Measurements from ENCODE around the gene DLGAP1. TPM values are rescaled to one million over a fixed set of nuclear protein-coding genes. Genes with fewer than 3 reads are reported as not detected.

Gene DLGAP1
- total RNA-seq, 1 donor from 2014 or later = 0.63 TPM

- no peak for DNase-seq (ENCODE audit: low read depth)
- H3K4me3 ChIP-seq (ENCODE audit: low read depth, low read length) = no peak overlapping the region
- TF ChIP-seq CTCF (conservative IDR thresholded peaks at IDR 0.05; ENCODE audit: low read depth, low read length) = no peak
Observed at GRCh38 chr18:3529601-3530000, 925.5 kb downstream of the DLGAP1 start.

- no peak overlapping the region for H3K4me3 ChIP-seq (ENCODE audit: low read depth, low read length)
- no peak for DNase-seq (ENCODE audit: low read depth)
- no peak for TF ChIP-seq CTCF (conservative IDR thresholded peaks at IDR 0.05; ENCODE audit: low read depth, low read length)
Observed at GRCh38 chr18:3529077-3529476, 926.0 kb downstream of the DLGAP1 start.

GRCh38 chr18:3528231-3528630 is 926.9 kb downstream of the DLGAP1 start:
- no peak for DNase-seq (ENCODE audit: low read depth)
- no peak for TF ChIP-seq CTCF (conservative IDR thresholded peaks at IDR 0.05; ENCODE audit: low read depth, low read length)
- no peak overlapping the region for H3K4me3 ChIP-seq (ENCODE audit: low read depth, low read length)

- no peak for DNase-seq (ENCODE audit: low read depth)
- no peak overlapping the region for H3K4me3 ChIP-seq (ENCODE audit: low read depth, low read length)
- no peak for TF ChIP-seq CTCF (conservative IDR thresholded peaks at IDR 0.05; ENCODE audit: low read depth, low read length)
Observed at GRCh38 chr18:3526421-3527354, 928.4 kb downstream of the DLGAP1 start.

GRCh38 chr18:3525870-3526420 is 929.2 kb downstream of the DLGAP1 start:
- TF ChIP-seq CTCF (conservative IDR thresholded peaks at IDR 0.05; ENCODE audit: low read depth, low read length) = no peak
- no peak overlapping the region for H3K4me3 ChIP-seq (ENCODE audit: low read depth, low read length)
- DNase-seq (ENCODE audit: low read depth) = no peak

GRCh38 chr18:3524706-3525105 is 930.4 kb downstream of the DLGAP1 start:
- TF ChIP-seq CTCF (conservative IDR thresholded peaks at IDR 0.05; ENCODE audit: low read depth, low read length) = no peak
- H3K4me3 ChIP-seq (ENCODE audit: low read depth, low read length) = no peak overlapping the region
- no peak for DNase-seq (ENCODE audit: low read depth)
